Uterus (tissue), 4 donors: ENCODE data around the gene ADAMTSL5. TPM values are rescaled to one million over a fixed set of nuclear protein-coding genes. Genes with fewer than 3 reads are reported as not detected.

Experiments used
- DNase-seq, 2 donors: peaks; one replicate each; pipeline ENCODE4 v3.0.0-alpha.2; 2019 to 2020
- H3K27ac ChIP-seq, 2 donors: fragments of 200-600 bp; sonication (generic); 1 replicate in 1 of 2; 2 replicates in 1 of 2; pipeline ENCODE4 v1.5.1; 2016 to 2018
- H3K27me3 ChIP-seq, 2 donors: fragments of 200-600 bp; sonication (generic); one replicate each; pipeline ENCODE4 v1.5.1; 2018 to 2019; ENCODE audit warnings: control low read depth in 1 of 2
- H3K36me3 ChIP-seq, 2 donors: fragments of 200-600 bp; sonication (generic); one replicate each; pipeline ENCODE4 v1.5.1; 2019; ENCODE audit warnings: control low read depth in 1 of 2
- H3K4me1 ChIP-seq, 2 donors: fragments of 200-600 bp; sonication (generic); one replicate each; pipeline ENCODE4 v1.5.1; 2018 to 2019; ENCODE audit warnings: control low read depth in 1 of 2
- H3K4me3 ChIP-seq, 2 donors: fragments of 200-600 bp; sonication (generic); 1 replicate in 1 of 2; 2 replicates in 1 of 2; pipeline ENCODE4 v1.5.1; 2018 to 2019; ENCODE audit warnings: mild to moderate bottlenecking in 1 of 2
- H3K9me3 ChIP-seq, 2 donors: fragments of 200-600 bp; sonication (generic); one replicate each; pipeline ENCODE4 v1.5.1; 2019; ENCODE audit warnings: control low read depth in 1 of 2
- CTCF ChIP-seq, 4 experiments: fragments of 200-600 bp in 2 of 4; fragments of 450-650 bp in 2 of 4; sonication (generic) in 2 of 4; IDR thresholded peaks; one replicate each; pipeline ENCODE4 v1.5.1; 2016 to 2019; ENCODE audit warnings: antibody characterized with exemption in 4 of 4, mild to moderate bottlenecking in 2 of 4, moderate library complexity in 1 of 4
- POLR2A ChIP-seq, 2 donors: fragments of 450-650 bp; IDR thresholded peaks; one replicate each; pipeline ENCODE4 v1.6.1; 2016; ENCODE audit warnings: antibody characterized with exemption in 2 of 2, mild to moderate bottlenecking in 1 of 2, moderate library complexity in 1 of 2
- intact Hi-C: fragments of 100-400 bp; cut with DNase I; formaldehyde crosslinking; loops from one replicate; pipeline ENCODE4 v1.15.1; 2023; ENCODE audit warnings: low total_unique reads
- total RNA-seq, 4 donors: library from RNA; depleted of rRNA in 3 of 4; stranded (reverse); fragments of >200 nt in 3 of 4; gene quantifications; one replicate each; pipeline versions ENCODE4 v1.1.0 to v1.2.4, GENCODE V29; 2014 to 2023
- donor health status: DM: yes; HTN: yes; CAD: no.

Gene ADAMTSL5
- total RNA-seq, 4 donors from 2014 or later = 3.5 to 39.4 (median 12.6) TPM

DNA sequence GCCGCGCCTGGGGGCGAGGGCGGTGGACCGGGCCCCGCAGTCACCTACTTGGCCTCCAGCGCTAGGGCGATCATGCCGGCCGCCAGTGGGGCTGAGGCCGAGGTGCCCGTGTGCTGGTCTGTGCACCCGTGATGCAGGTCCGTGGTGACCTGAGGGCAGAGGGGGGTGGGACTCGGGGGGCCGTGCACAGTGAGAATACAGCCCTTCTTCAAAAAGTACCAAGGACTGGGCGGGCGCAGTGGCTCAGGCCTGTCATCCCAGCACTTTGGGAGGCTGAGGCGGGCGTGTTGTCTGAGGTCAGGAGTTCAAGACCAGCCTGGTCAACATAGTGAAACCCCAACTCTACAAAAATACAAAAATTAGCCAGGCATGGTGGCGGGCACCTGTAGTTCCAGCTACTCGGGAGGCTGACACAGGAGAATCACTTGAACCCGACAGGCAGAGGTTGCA lies 28.8 kb downstream of the ADAMTSL5 start:
- no peaks in the 10 kb centered on the region for H3K27me3 ChIP-seq
- no peaks in the 10 kb centered on the region for H3K36me3 ChIP-seq
- intact Hi-C loops = no loop called here
- no peaks in the 10 kb centered on the region for H3K4me1 ChIP-seq
- no peak for TF ChIP-seq POLR2A (IDR thresholded peaks at IDR 0.05)
- TF ChIP-seq CTCF (IDR thresholded peaks at IDR 0.05) = no peak
- no peaks in the 10 kb centered on the region for H3K9me3 ChIP-seq
- DNase-seq = no peak
- H3K27ac ChIP-seq = no peak overlapping the region
- no peak overlapping the region for H3K4me3 ChIP-seq

DNA sequence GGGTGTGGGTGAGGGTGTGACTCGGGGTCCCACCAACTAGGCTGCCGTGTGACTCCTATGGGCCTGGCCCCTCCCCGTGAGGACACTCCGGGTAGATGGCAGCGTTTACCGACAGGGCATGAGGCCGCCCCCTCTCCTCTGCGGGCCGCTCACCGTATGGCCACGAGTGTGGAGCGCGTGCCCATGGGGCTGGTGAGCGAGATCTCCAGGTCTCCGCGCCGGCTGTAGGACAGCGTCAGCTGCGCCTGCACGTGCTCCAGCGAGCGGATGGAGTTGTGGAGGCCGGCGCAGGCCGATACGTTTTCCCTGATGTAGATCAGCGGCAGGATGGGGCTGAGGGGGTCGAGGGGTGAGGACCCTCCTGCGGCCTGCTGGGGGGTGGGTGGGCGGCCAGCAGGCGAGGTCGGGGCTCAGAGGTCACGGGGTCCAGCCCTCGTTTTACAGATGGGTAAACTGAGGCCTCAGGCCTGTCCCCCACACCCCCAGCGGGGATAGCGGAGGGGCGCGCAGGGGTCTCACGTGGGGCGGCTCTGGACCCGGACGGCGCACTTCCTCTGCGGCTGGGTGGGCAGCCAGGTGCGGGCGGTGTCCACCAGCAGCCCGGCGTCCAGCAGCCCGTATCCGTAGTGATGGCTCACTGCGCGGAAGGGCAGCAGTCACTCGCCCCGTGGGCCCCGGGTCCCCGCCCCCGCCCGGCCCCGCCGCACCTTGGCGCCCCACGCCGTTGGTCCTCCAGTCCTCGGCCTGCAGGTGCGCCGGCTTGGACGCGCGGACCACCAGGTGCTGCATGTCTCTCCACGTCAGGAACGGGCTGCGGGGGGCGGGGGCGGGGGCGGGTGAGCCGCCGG lies 29.5 kb downstream of the ADAMTSL5 start:
- no peak for DNase-seq
- intact Hi-C loops = no loop called here
- no peaks in the 10 kb centered on the region for H3K36me3 ChIP-seq
- no peak overlapping the region for H3K4me3 ChIP-seq
- no peaks in the 10 kb centered on the region for H3K27me3 ChIP-seq
- no peaks in the 10 kb centered on the region for H3K9me3 ChIP-seq
- no peak for TF ChIP-seq POLR2A (IDR thresholded peaks at IDR 0.05)
- no peak for TF ChIP-seq CTCF (IDR thresholded peaks at IDR 0.05)
- no peak overlapping the region for H3K27ac ChIP-seq
- peaks cover 0 to 4% of the 10 kb centered on the region in 2 donors for H3K4me1 ChIP-seq

DNA sequence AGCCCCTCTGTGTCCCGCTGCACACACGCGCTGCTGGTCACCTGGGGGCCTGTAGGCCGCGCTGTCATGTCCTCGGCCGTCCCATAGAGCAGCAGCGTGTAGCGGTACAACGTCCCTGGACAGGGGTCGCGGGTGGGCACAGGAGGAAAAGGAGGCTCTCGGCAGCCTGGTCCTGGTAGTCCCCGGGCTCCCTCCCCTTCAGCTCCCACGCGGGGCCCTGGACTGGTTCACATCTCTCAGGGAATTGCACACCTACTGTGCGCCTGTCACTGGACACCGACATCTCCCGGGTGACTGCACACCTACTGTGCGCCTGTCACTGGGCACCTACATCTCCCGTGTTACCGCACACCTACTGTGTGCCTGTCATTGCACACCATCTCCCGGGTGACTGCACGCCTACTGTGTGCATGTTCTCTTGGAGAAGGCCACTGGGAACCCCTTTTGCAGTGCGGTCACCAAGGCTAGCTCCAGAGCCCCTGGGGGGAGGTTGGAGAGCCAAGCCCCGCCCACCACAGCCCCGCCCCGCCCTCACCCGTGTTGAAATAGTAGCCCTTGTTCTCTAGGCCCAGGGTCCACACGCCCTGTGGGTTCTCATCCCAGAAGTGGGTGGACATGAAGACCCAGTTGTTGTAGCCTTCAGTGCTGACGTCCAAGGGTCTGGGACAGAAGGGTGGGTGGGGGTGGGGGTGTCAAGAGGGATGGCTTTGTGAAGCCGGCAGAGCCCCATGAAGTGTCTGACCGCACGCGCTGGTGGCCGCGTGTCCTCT lies 30.3 kb downstream of the ADAMTSL5 start:
- H3K4me1 ChIP-seq = peaks cover 0 to 10% of the 10 kb centered on the region in 2 donors
- no peaks in the 10 kb centered on the region for H3K9me3 ChIP-seq
- no peak overlapping the region for H3K27ac ChIP-seq
- TF ChIP-seq POLR2A (IDR thresholded peaks at IDR 0.05) = no peak
- no peak for TF ChIP-seq CTCF (IDR thresholded peaks at IDR 0.05)
- H3K4me3 ChIP-seq = no peak overlapping the region
- DNase-seq = no peak
- no peaks in the 10 kb centered on the region for H3K36me3 ChIP-seq
- intact Hi-C loops = no loop called here
- no peaks in the 10 kb centered on the region for H3K27me3 ChIP-seq

- H3K36me3 ChIP-seq = no peaks in the 10 kb centered on the region
- no peaks in the 10 kb centered on the region for H3K9me3 ChIP-seq
- DNase-seq = no peak
- intact Hi-C loops = no loop called here
- H3K4me1 ChIP-seq = peaks cover 0 to 10% of the 10 kb centered on the region in 2 donors
- TF ChIP-seq CTCF (IDR thresholded peaks at IDR 0.05) = no peak
- TF ChIP-seq POLR2A (IDR thresholded peaks at IDR 0.05) = no peak
- H3K27ac ChIP-seq = no peak overlapping the region
- no peak overlapping the region for H3K4me3 ChIP-seq
- no peaks in the 10 kb centered on the region for H3K27me3 ChIP-seq
Observed at GRCh38 chr19:1481893-1482360, 30.9 kb downstream of the ADAMTSL5 start.
